Calu3 (cell line): ENCODE measurements around the gene ALDH4A1. TPM values are rescaled to one million over a fixed set of nuclear protein-coding genes. Genes with fewer than 3 reads are reported as not detected.

ENCODE experiments used
- BruUV-seq: library from RNA; stranded (reverse); fragments of 400-500 nt; replicated peaks from 2 replicates; lab custom pipeline; 2021; lab: Mats Ljungman, UMichigan
- CTCF ChIA-PET: fragments of 300-600 bp; sonication (Branson Sonifier 250); formaldehyde crosslinking; loops from one replicate; lab custom pipeline; 2022; ENCODE audit warnings: antibody characterized with exemption; lab: Charles Lee
- DNase-seq: peaks from one replicate; pipeline ENCODE4 v3.0.0; 2022
- H3K27ac Mint-ChIP-seq: one replicate; pipeline ENCODE4 v1.8.0; 2022; ENCODE audit warnings: mixed read lengths; ENCODE audit not compliant: unreplicated experiment
- H3K27me3 Mint-ChIP-seq: one replicate; pipeline ENCODE4 v1.8.0; 2022; ENCODE audit warnings: mixed read lengths; ENCODE audit not compliant: unreplicated experiment
- H3K36me3 Mint-ChIP-seq: one replicate; pipeline ENCODE4 v1.8.0; 2022; ENCODE audit warnings: mild to moderate bottlenecking, moderate library complexity, mixed read lengths; ENCODE audit not compliant: insufficient read depth, unreplicated experiment
- H3K4me1 Mint-ChIP-seq: one replicate; pipeline ENCODE4 v1.8.0; 2022; ENCODE audit warnings: mild to moderate bottlenecking, low read depth, mixed read lengths; ENCODE audit not compliant: unreplicated experiment
- H3K4me3 Mint-ChIP-seq: one replicate; pipeline ENCODE4 v1.8.0; 2022; ENCODE audit warnings: mild to moderate bottlenecking, low read depth, moderate library complexity, mixed read lengths; ENCODE audit not compliant: unreplicated experiment
- H3K9me3 Mint-ChIP-seq: one replicate; pipeline ENCODE4 v1.8.0; 2022; ENCODE audit warnings: low read depth, mixed read lengths; ENCODE audit not compliant: unreplicated experiment
- intact Hi-C: fragments of 100-400 bp; cut with micrococcal nuclease; formaldehyde crosslinking; loops from one replicate; pipeline ENCODE4 v1.10.0; 2022; ENCODE audit not compliant: unreplicated experiment
- microRNA-seq: library from miRNA; unstranded; fragments of <30 nt; microRNA quantifications from one replicate; pipeline ENCODE4 v1.2.0, GENCODE V29; 2022
- total RNA-seq: library from RNA; stranded (reverse); gene quantifications from 2 replicates; pipeline ENCODE4 v1.2.3, GENCODE V29; 2022
- TF ChIP-seq, protein P1 (sequence below): fragments of 200-600 bp; IDR thresholded peaks from one replicate; pipeline ENCODE4 v1.8.0; 2022; ENCODE audit warnings: antibody characterized with exemption; ENCODE audit not compliant: unreplicated experiment

The ALDH4A1 gene
- total RNA-seq, 1 experiment from 2014 or later = 10.7 TPM

DNA sequence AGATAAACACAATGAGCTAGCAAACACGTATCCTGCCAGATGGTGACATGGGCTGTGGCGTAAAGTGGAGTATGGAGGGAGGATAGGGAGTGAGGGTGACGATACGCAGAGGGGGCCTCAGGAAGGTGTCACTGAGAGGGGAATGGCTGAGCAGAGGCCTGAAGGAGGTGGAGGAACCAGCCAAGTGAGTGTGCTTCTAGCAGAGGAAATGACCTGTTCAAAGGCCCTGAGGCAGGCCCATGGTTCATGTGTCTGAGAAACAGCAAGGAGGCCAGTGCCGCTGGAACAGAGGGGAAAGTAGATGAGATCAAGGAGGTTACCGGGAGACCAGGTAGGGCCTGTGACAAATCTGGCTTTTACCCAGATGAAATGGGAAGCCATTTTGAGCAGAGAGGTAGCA lies 78.9 kb downstream of the ALDH4A1 start:
- CTCF ChIA-PET = interaction anchor here (0.7 to 1.9 kb wide), 2 partner anchors 142 to 226 kb away, joined by 5 to 6 read pairs; no protein-coding TSS in a partner anchor
- no TSS peak for BruUV-seq
- no peak for DNase-seq

More for the DNA sequence above, 78.9 kb downstream of the ALDH4A1 start:
- Mint-ChIP-seq H3K9me3 (peaks cover 3% of the 10 kb centered on the region), H3K4me3 (no peak overlapping the region), H3K36me3 (no peaks in the 10 kb centered on the region), H3K27ac (no peak overlapping the region), H3K27me3 (peaks cover 88% of the 10 kb centered on the region), H3K4me1 (no peaks in the 10 kb centered on the region)
- intact Hi-C loops = no loop called here
- TF ChIP-seq, protein P1, sequence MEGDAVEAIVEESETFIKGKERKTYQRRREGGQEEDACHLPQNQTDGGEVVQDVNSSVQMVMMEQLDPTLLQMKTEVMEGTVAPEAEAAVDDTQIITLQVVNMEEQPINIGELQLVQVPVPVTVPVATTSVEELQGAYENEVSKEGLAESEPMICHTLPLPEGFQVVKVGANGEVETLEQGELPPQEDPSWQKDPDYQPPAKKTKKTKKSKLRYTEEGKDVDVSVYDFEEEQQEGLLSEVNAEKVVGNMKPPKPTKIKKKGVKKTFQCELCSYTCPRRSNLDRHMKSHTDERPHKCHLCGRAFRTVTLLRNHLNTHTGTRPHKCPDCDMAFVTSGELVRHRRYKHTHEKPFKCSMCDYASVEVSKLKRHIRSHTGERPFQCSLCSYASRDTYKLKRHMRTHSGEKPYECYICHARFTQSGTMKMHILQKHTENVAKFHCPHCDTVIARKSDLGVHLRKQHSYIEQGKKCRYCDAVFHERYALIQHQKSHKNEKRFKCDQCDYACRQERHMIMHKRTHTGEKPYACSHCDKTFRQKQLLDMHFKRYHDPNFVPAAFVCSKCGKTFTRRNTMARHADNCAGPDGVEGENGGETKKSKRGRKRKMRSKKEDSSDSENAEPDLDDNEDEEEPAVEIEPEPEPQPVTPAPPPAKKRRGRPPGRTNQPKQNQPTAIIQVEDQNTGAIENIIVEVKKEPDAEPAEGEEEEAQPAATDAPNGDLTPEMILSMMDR = no peak

Small RNA genes within 50 kb of the gene (microRNA-seq; reads per million reads assigned to microRNA genes)
- gene MIR1290 (not detected), gene MIR4695 (not detected)

Other genes with a start within 250 kb of the ALDH4A1 start
- gene TAS1R2, start 42.9 kb downstream of the ALDH4A1 start, total RNA-seq = not detected in 2 replicates
- 6.6 and 13.0 TPM in 2 replicates for gene IFFO2, start 54.1 kb upstream of the ALDH4A1 start, total RNA-seq